ENCODE data around the gene CTSZ.

CTSZ gene

GRCh38 chr20:59031564-59032022 lies 24.5 kb upstream of the CTSZ start:
- DNase-seq (ENCODE audit: low read depth): no peak

GRCh38 chr20:59030911-59031563 lies 24.0 kb upstream of the CTSZ start:
- no peak for DNase-seq (ENCODE audit: low read depth)

- DNase-seq (ENCODE audit: low read depth): no peak
Measured at GRCh38 chr20:59028812-59029211, 21.8 kb upstream of the CTSZ start.

DNA sequence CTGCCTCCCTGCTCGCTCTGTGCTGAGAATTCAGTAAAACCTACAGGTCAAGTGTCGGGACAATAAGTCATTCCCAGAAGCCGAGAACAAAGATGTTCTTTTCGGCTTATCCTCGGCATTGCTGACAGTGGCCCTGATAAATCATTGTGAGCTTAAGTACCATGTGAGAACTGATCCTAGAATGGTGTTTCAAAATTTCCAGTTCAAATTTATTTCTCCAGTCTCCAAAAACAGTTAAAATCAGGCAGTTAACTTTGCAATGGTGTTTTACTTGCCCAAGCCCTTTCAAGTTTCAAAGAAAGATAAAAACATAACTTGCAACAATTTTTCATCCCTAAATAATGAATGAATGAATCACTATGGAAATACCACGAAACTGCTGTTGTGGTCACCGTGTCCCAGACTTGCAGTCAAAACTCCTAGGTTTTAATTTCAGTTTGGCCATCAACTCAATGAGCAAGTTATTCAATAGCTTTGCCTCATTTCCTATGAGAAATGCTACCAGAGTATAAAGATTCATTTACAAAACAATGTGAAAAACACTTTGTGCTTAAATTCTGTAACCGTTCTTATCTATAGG lies 20.8 kb upstream of the CTSZ start:
- DNase-seq (ENCODE audit: low read depth): no peak

DNA sequence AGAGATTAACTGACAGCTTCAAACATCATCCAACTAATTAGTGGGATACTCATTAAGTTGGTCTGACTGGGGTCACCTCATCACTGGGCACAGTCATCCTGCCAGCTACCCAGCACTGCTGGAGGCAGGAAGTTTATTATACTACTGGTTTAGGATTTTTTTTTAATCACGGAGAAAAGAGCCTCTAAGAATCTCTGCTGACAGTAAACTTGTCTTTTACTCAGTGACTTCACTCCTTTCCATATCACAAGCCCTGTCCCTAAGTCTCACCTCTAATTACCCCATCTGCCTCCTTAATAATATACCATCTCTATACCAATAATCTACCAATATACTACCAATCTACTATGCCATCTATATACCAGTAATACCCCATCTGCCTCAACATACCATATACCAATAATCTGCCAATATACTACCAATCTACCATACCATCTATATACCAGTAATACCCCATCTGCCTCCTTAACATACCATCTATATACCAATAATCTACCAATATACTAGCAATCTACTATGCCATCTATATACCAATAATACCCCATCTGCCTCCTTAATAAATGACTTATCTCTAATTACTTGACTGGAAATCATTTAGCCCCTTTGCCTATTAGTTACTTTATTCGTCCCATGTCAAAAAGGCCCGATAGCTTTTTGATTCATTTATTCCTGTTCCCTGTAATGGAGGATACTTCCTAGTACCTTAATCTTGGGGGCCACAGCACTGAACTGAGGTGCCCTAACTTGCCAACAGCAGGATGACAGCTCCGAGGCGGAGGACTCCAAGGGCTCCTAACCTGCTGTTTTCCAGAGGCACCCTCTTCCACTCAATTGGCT lies 20.1 kb upstream of the CTSZ start:
- DNase-seq (ENCODE audit: low read depth): no peak

- no peak for DNase-seq (ENCODE audit: low read depth)
Measured at GRCh38 chr20:59025511-59025910, 18.5 kb upstream of the CTSZ start.

DNA sequence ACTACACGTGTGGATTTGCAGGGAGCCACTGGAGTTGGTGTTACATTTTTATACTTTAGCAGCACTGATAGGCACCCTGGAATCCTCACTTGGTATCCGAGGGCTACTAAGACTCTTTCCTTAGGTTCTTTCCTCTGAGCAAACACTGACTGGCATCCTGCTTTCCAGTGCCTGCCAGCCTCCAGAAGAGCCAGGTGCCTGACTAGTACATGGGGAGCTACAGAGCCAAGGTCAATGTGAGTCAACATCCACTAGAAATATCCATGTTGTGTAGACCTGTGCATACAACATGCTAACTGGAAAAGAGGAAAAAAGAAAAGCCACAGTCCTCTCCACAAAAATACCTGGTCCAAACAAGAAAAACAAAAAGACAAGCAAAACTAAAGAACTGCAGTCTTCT lies 18.0 kb upstream of the CTSZ start:
- no peak for DNase-seq (ENCODE audit: low read depth)

DNA sequence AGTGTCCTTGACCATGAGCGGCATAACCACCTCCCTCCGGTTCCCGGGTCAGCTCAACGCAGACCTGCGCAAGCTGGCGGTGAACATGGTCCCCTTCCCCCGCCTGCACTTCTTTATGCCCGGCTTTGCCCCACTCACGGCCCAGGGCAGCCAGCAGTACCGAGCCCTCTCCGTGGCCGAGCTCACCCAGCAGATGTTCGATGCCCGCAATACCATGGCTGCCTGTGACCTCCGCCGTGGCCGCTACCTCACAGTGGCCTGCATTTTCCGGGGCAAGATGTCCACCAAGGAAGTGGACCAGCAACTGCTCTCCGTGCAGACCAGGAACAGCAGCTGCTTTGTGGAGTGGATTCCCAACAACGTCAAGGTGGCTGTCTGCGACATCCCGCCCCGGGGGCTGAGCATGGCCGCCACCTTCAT lies 17.1 kb upstream of the CTSZ start:
- no peak for DNase-seq (ENCODE audit: low read depth)

DNA sequence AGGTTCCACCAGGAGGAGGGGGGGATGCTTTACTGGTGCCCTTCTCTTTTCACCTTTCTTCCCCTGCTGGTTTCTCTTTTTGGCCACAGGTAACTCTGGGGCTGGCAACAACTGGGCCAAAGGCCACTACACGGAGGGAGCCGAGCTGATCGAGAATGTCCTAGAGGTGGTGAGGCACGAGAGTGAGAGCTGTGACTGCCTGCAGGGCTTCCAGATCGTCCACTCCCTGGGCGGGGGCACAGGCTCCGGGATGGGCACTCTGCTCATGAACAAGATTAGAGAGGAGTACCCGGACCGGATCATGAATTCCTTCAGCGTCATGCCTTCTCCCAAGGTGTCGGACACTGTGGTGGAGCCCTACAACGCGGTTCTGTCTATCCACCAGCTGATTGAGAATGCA lies 16.6 kb upstream of the CTSZ start:
- DNase-seq (ENCODE audit: low read depth): no peak

- DNase-seq (ENCODE audit: low read depth): no peak
Measured at GRCh38 chr20:59022754-59023153, 15.7 kb upstream of the CTSZ start.

DNA sequence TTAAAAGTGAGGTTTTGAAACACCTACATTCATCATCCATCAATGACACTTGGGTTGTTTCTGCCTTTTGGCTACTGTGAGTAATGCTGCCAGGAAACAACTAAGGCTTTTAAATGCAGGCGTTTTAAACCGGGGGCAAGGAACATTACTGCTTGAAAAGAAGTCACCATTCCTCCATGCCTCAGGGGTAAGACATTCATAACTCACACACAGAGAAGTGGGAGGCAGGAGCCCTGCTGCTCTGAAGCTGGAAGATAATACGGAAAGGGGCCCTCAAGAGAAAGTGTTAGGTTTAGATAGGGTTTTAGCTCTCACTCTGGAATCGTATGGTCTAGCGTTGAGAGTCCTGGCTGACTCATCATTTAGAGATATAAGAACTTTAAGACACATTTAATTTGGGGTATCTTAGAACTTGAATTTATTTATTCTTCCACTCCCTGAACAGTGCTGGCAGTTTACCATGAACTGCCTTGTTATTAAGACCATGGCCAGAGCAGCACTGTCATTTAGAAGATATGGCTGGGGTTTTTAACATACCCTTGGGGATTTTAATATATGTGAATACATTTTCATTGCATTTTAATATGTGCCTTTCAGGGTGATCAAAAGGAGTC lies 14.0 kb upstream of the CTSZ start:
- no peak for DNase-seq (ENCODE audit: low read depth)

DNA sequence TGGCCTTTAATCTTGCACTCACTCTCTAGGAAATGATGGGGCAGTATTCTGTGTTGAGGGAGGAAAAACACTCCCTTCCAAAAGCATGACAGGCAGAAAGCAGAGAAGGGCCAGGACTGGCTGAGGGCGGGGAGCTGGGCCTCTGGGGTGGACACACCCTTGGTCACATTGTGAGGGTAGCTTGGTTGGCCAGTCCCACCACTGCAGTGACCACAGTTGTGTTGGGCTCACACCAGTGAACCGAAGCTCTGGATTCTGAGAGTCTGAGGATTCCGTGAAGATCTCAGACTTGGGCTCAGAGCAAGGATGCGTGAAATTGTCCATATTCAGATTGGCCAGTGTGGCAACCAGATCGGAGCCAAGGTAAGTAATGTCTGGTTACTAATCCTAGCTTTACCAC lies 12.2 kb upstream of the CTSZ start, which contains the start of gene TUBB1:
TUBB1 (plus strand) TSS at position 213 of the 400 bp plus-strand sequence; CDS start at position 307, 94 bp downstream.
- DNase-seq (ENCODE audit: low read depth): no peak

DNA sequence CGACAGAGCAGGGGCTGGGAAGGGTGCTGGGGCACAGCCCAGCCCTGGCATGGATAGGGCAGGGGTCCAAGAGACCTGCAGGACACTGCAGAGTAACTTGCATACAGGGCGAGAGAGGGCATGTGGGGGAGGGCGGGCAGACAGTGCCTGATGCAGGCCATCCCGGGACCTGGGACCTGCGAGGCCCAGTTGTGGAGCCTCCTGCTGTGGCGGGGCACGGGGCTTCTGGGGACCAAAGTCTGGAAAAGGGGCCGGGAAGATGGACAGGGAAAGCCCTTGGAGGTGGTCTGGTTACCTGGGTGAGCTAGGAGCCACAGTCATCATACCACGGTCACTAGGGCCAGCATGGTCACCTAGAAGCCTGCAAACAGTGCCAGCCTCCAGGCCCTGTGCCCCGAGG lies 11.8 kb upstream of the CTSZ start:
- DNase-seq (ENCODE audit: low read depth): no peak

GRCh38 chr20:59017493-59018231 lies 10.6 kb upstream of the CTSZ start:
- no peak for DNase-seq (ENCODE audit: low read depth)

DNA sequence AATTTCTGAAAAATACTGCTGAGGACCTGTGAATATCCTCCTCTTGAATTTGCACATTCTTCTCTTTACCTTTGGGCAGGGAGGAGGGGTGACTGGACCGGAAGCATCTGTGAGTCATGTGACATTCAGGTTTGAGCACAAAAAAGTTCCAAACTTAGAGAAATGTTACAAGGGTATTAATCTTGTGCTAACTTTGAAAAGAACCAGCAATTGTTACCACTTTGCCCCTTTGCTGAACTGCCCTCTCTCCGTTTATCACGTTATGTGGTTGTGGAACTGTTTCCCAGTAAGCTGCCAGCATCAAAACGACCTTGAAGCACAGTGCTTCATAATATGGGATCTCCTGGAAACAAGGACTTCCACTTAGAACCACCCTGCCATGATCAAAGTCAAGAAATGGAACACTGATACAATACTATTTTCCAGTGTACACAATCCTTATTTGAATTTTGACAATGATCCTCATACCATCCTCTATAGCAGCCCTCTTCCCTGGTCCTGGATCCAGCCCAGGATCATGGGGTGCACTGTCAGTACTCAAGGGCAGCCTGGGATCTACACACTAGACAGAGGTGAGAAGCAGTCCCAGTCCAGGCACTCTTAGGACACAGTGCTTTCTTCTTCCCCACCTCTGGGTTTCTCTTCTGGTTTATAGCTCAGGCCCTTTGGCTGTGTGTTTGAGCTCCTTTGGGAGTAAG lies 9.9 kb upstream of the CTSZ start:
- DNase-seq (ENCODE audit: low read depth): no peak

- DNase-seq (ENCODE audit: low read depth): no peak
Measured at GRCh38 chr20:59015812-59016711, 9.0 kb upstream of the CTSZ start.

GRCh38 chr20:59015411-59015810 lies 8.4 kb upstream of the CTSZ start:
- DNase-seq (ENCODE audit: low read depth): no peak

DNA sequence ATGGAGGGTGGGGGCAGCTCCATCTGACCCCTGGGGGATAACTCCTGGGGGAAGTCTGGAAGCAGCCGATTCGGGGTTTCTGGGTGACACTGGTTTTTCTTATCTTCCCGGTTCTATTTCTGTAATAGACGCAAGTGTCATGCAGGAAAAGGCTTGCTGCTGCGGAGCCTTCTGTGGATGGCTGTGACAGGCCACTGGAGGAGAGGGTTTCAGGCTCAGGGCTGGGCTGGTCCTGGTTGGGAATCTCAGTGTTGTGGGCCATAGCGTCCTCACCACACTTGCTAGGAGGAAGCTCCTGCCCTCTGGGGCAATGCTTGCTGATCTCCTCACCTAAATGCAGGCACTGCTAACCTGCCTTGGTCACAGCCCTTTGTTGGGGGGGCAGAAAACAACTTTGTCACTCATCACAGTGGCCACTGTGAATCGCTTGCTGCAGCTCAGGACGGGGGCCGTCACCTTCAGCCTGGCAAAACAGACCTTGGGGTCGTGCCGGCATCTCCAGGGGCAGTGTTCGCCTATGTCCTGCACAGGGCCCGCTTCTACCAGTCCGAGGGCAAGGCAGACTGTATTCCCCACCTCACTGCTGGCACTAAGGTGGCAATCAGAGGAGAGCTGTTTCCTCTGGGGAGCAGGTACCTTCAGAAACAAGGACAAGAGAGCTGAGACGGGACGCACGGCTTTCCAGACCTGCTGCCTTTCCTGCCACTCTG lies 7.8 kb upstream of the CTSZ start:
- DNase-seq (ENCODE audit: low read depth): no peak

DNA sequence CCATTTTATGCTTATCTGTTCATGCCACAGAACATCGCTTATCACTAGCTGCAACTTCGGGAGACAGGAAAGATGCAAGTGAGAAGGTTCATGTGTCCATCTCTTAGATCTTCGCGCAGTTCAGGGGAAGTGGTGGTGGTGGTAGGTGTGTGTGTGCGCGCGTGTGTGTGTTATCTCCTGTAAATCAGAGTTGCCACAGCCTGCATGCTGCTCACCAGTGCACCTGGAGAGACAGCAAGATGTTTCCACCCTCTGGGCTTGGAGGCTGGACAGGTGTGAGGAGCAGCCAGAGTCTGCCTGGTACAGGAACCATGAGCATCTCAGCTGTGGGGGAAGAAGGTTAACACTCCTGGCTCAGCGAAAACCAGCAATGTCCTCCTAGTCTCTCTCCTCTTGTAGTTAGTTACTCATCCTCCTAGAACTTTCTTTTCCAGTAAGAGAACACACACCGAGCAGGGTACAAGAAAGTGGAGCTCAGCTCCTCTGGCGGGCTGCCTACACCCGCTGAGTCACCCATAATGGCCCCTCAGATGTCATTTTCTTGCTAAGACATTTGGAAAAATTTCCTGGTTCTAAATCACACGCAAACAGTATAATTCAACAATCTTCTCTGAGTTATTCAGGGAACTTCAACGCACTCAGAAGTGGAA lies 7.0 kb upstream of the CTSZ start:
- no peak for DNase-seq (ENCODE audit: low read depth)
